ENCODE results near the gene SLC2A1.
A peak's percentile ranks its signal among the peaks of the same experiment; 100 is the strongest.

SLC2A1 gene

DNA sequence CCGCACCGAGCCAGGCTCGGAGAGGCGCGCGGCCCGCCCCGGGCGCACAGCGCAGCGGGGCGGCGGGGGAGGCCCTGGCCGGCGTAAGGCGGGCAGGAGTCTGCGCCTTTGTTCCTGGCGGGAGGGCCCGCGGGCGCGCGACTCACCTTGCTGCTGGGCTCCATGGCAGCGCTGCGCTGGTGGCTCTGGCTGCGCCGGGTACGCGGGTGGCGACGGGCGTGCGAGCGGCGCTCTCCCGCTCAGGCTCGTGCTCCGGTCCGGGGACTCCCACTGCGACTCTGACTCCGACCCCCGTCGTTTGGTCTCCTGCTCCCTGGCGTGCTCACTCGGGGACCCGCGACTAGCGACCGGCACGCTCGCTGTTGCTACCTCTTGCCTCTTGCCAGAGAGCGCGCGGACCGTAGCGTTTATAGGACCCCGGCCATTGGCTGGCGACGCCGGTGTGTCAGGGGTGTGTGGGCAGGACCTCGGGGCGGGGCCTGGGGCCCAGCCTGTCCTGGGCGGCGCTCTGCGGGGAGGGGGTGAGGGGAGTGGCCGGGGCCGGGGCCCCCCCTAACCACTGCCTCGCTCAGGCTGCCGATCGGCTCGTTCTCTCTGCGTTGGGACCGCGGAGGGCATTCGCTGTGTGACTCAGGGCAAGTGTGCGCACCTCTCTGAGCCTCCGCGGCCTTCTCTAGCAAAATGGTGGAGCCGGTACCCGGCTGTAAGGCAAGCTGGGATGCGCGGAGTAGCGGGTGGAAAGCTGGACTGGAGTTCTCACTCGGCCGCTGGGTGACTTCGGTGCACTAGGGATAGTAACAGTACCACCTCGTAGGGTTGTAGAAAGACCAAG is at the start of gene SLC2A1:
Gene SLC2A1, minus strand, starts transcription at position 381 of the 832 bp plus-strand sequence. Its CDS starts 217 bp downstream, at position 164.
- peak; percentile 97 for DNase-seq (ENCODE audit: low spot score)

- DNase-seq (ENCODE audit: low spot score) = no peak
These were observed 48.9 kb upstream of the SLC2A1 start for GRCh38 chr1:43007377-43008114.

DNA sequence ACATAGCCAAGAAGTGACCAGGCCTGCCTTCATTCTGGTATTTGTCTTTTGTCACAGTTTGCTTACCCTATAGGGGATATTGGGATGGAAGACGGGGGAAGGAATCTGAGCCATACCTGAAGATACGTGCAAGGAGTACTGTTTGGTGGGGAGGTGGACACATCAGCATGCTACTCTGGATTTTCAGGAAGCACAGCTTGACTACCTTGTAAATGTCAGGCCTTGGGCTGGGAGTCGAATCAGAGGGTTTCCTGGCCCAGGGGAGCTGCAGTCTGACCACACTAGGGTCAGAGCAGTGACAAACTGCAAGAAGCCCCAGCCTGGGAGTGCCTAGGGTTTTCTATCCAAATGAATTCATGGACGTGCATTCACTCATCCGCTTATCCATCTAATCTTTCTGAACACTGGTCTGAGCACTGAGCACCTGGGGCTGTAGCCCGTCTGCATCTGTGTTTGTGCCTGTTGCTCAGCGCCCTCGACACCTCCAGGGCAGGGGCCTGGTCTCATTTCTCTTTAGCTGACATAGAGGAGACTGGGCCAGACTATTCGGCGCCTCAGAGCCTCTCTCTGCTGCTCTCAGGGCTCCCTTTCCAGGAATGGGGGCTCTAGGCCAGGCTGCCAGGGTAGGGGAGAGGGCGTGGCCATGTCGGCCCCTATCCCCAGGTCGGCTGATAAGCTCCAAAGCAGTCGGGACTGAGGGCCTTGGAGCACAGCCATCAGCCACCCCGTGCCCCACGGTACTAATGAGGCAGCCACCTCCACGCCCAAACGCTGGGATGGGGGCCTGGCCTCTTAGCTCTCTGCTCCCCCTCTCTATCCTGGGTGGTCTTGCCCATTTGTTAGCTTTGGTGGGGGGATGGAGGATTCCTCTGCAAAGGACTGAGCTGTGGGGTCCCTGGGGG is 47.0 kb upstream of the SLC2A1 start:
- no peak for DNase-seq (ENCODE audit: low spot score)

- no peak for DNase-seq (ENCODE audit: low spot score)
These were observed 46.2 kb upstream of the SLC2A1 start for GRCh38 chr1:43004587-43005459.

GRCh38 chr1:43002766-43003165 is 44.1 kb upstream of the SLC2A1 start:
- DNase-seq (ENCODE audit: low spot score) = no peak

- DNase-seq (ENCODE audit: low spot score) = no peak
These were observed 43.4 kb upstream of the SLC2A1 start for GRCh38 chr1:43002116-43002515.

GRCh38 chr1:43001434-43001833 is 42.8 kb upstream of the SLC2A1 start:
- DNase-seq (ENCODE audit: low spot score) = no peak

- DNase-seq (ENCODE audit: low spot score) = no peak
These were observed 41.6 kb upstream of the SLC2A1 start for GRCh38 chr1:43000271-43000670.

GRCh38 chr1:42999308-42999707 is 40.6 kb upstream of the SLC2A1 start:
- no peak for DNase-seq (ENCODE audit: low spot score)

DNA sequence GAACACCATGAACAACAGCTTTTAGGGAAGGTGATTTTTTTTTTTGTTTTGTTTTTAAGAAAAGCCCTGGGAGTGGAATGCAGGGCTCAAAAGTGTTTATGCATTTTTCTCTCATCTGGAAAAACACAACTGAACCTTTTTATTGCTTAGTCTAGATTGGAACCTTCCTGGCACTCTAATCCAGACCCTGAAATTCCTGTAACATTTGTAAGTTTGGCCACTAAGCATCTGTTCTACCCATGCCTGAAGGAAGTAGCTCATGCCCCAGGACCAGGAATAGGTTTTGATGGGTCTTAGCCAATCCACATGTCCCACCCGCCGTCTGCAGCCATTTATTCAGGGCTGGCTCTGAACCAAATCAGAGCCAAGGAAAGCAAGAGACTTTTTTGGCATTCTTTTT is 39.7 kb upstream of the SLC2A1 start:
- DNase-seq (ENCODE audit: low spot score) = no peak

DNA sequence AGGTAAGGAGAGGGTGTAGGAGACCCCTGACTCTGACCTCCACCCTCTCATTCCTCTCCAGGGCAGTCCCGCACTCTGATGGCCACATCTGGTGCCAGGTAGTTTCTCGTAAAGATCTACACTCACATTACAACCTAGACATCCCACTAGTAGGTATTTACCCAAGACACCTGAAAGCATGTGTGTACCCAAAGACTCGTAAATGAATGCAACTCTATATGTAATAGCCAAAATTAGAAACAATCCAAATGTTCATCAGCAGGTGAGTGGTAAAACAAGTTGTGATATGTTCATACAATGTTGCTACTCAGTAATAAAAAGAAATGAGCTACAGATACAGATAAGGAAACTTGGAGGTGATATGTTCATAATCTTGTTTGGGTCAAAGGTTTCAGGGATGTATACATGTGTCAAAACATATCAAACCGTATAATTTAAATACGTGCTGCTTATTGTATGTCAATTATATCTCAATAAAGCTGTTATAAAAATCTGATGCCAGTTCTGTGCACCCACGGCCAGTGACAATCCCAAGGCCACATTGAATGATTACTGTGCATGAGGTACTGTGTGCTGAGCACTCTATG is 37.8 kb upstream of the SLC2A1 start:
- DNase-seq (ENCODE audit: low spot score) = no peak

- no peak for DNase-seq (ENCODE audit: low spot score)
These were observed 35.0 kb upstream of the SLC2A1 start for GRCh38 chr1:42993502-42994136.

DNA sequence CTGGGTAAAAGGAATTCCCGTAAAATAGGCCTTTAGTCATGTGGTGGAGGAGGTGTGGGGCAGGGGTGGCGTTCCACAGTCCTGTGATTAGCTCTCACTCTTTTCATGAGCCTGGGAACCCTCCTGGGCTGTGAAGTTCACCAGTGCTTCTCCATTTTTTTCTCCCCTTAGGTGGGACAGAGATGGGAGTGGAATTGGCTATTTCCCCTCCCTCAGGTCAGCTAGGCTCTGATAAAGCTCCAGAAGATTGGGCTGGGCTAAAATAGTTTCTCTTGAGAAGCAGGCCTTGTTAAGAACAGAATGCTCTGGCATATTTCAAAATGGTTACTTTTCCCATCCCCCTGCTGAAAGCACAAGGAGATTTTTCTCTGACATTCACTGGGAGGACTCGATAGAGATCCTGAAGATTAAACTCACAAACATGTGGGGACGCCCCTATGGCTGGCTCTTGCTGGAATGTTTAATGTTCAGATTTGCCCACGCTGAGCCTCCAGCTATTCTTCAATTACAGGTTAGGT is 33.4 kb upstream of the SLC2A1 start:
- DNase-seq (ENCODE audit: low spot score) = no peak

DNA sequence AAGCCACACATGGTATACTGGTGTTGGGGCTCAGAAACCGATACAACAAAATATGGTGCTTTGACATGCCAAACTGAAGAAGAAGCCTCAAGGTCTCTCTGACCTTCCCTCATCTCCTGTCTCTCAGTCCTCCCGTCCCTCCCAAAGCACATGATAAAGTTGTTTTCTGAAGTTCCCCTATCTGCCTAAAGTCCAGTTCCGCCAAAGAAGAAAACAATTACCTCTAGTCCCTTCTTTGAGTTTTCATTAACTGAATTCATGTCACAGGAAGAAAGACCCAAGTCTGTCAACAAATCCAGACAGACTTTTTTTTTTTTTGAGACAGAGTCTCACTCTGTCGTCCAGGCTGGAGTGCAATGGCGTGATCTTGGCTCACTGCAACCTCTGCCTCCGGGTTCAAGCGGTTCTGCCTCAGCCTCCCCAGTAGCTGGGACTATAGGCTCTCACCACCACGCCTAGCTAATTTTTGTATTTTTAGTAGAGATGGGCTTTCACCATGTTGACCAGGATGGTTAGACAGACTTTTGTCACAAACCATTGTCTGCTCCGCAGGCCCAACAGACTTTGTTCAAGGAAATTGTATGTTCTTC is 32.2 kb upstream of the SLC2A1 start:
- no peak for DNase-seq (ENCODE audit: low spot score)

DNA sequence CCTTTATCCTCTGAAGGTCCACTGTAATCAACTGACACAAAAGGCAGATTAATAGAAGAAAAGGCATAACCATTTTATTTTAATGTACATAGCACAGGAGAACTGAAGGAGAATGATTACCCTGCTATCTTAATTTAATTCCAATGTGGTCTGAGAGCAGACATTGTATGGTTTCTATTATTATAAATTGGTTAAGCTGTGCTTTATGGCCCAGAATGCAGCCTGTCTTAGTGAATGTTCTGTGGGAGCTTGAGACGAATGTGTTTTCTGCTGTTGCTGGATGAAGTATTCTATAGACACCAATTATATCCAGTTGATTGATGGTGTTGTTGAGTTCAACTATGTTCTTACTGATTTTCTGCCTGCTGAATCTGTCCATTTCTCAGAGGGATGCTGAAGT is 25.0 kb upstream of the SLC2A1 start:
- no peak for DNase-seq (ENCODE audit: low spot score)

DNA sequence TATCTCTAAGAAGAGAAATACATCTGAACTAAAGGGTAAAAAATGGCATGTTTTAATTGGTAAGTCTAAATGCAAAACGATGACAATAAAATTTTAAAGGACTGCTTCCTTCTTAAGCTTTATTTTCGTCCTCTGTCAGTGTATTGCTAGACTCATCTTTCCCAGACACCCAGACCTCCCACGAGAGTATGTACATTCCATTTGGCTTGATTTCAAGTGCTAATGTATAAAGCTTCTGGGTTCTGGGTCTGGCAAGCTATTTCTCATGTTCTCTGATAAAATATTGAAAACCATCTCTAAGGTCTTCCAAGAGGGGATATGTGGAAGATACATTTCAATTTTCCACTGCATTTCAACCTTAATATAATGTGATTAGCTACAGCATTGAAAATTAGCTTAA is 24.6 kb upstream of the SLC2A1 start:
- no peak for DNase-seq (ENCODE audit: low spot score)

DNA sequence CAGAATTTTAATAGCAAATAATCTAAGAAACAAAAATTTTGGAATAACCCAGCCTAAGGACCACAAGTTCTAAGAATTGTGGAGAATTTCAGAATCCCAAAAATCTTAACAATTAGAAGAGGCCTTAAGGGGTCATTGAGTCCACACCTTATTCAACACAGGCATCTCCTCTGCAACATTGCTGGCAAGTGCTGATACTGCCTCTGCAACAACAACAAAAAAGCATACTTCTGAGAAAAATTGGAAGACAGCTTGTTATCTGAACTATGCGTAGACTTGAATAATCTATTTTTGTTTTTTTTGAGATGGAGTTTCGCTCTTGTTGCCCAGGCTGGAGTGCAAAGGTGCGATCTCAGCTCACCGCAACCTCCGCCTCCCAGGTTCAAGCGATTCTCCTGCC is 24.0 kb upstream of the SLC2A1 start:
- DNase-seq (ENCODE audit: low spot score) = no peak

DNA sequence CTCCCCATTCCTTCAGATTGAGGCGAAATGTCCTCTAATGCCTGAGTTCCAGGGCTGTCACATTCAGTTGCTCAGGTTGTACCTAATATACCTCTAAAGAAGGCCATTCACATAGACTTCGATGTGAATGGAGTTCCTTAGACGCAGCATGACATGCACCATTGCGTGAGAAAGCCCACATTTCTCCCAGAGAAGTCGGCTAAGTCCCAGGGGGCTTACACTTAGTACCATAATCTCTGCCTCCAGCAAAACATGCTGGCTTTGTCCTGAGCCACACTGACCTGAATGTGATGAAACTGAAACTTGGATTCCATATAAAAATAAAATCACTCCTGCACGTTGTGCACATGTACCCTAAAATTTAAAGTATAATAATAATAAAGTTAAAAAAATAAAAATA is 23.2 kb upstream of the SLC2A1 start:
- DNase-seq (ENCODE audit: low spot score) = no peak

GRCh38 chr1:42981255-42981805 is 22.7 kb upstream of the SLC2A1 start:
- no peak for DNase-seq (ENCODE audit: low spot score)

All from CD4-positive, alpha-beta T cell treated with Interleukin-2 at 100 ng/mL for 4 hours (primary cell).